LNCaP clone FGC (cell line): ENCODE measurements around the gene MEGF6.

Experiments used
- DNase-seq: peaks from one replicate; pipeline ENCODE4 v3.0.0-alpha.2; 2011; ENCODE audit warnings: low read depth
- H3K4me3 ChIP-seq: 2 replicates; pipeline ENCODE4 v1.5.1; 2011; ENCODE audit warnings: mild to moderate bottlenecking, low read depth, low read length, control low read depth
- CTCF ChIP-seq: IDR thresholded peaks from 2 replicates; pipeline ENCODE4 v1.5.1; 2012; ENCODE audit warnings: mild to moderate bottlenecking; ENCODE audit not compliant: control insufficient read depth, insufficient read depth; ENCODE audit errors: extremely low read depth

Gene MEGF6

DNA sequence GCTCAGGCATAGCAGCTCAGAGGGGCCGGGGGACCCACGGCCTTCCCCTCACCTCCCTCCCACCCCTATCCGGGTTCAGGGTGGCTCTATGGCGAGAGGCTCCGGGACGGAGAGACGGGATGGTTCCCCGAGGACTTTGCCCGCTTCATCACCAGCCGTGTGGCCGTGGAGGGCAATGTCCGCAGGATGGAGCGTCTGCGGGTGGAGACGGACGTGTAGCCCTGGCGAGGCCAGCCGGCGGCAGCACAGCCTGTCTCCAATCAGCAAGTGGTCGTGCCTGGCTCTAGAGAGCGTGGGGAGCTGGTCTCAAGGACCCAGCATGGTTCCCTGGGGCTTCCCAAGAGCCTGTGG, 131.0 kb downstream of the MEGF6 start:
- TF ChIP-seq CTCF = no peak
- DNase-seq = no peak

DNA sequence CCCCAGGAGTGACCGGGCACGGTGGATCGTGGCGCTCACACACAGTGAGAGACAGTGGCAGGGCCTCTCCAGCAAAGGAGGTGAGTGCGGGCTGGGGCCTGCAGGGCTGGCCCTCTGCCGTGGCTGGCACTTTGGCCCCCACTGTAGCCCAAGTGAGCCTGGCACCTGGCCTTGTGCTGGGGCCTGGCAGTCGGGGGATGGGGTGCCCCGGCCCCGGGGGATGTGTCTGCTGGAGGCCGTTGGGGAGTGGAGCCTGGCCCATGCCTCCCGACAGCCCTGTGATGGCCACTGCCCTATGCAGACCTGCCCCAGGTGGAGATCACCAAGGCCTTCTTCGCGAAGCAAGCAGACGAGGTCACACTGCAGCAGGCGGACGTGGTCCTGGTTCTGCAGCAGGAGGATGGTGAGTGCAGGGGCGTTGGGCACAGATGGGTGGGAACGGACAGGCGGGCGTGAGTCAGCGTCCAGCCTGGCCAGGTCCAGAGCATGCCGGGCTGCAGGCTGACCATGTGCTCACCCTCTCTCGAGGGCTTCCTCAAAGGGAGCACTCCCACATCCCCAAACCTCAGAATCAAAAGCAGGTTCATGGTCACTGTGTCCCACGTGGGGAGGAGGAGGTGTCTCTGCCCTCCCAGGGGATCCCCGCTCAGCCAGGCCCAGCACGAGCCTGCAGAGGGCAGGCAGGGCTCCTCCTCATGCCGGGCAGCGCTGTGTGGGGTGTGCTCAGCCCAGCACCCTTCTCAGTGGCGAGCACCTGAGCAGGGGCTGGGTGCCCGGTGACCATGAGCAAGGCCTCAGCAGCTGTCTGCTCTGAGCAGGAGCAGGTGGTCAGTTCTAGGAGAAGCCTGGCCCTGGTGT, 131.6 kb downstream of the MEGF6 start:
- H3K4me3 ChIP-seq = no peak overlapping the region
- DNase-seq = no peak
- no peak for TF ChIP-seq CTCF

More for the DNA sequence above, 131.0 kb downstream of the MEGF6 start:
- no peak overlapping the region for H3K4me3 ChIP-seq

- H3K4me3 ChIP-seq = no peak overlapping the region
- TF ChIP-seq CTCF = no peak
- DNase-seq = no peak
Observed at GRCh38 chr1:3478187-3478586, 133.1 kb downstream of the MEGF6 start.

DNA sequence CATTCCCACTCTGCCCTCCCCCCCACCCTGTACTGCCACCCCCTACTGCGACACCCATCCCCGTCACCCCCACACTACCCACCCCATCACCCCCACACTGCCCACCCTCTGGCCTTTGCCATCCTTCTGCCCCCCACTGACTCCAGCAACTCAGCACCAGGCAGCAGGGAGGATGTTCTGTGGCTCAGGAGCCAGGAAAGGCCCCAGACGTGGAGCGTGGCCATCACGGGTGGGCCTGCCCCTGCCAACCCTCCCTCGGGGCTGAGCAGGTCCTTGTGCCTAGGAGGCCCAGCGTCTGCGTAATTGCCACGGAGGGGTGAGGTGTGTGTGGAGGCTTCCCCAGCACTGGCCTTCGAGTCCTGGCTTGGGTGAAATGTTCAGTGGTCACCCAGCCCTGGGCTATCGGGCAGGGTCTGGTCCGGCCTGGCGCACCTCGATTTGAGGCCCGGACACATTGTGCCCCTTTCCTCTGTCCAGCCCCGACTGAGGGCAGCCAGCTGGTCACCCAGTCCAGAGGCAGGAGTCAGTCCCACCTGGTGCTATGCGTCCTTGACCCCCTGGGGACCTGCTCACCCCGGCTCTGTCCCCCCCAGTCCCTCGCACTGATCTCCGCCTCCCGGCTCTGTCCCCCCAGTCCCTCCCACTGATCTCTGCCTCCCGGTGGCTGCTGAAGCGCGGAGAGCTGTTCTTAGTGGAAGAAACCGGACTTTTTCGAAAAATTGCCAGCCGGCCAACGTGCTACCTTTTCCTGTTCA, 133.9 kb downstream of the MEGF6 start:
- DNase-seq = no peak
- TF ChIP-seq CTCF = no peak
- H3K4me3 ChIP-seq = no peak overlapping the region

DNA sequence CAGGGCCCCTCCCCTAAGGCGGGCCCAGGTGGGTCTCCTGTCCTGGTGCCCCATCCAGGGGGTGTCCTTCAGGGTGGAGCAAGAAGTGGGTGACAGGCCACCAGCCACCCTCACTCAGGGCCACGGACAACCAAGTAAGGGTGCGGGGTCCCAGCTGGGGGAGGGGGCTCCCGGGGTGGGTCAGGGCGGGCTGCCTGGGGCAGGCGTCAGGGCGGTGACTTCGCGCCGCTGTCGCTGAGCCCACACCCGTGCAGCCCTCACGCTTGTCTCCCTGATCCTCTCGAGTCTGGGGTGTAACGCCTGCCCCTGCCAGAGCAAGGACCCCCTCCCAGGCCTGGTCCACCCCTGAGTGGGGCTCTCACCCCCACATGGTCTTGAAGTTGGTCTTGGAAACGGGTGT, 134.6 kb downstream of the MEGF6 start:
- no peak for DNase-seq
- no peak for TF ChIP-seq CTCF

DNA sequence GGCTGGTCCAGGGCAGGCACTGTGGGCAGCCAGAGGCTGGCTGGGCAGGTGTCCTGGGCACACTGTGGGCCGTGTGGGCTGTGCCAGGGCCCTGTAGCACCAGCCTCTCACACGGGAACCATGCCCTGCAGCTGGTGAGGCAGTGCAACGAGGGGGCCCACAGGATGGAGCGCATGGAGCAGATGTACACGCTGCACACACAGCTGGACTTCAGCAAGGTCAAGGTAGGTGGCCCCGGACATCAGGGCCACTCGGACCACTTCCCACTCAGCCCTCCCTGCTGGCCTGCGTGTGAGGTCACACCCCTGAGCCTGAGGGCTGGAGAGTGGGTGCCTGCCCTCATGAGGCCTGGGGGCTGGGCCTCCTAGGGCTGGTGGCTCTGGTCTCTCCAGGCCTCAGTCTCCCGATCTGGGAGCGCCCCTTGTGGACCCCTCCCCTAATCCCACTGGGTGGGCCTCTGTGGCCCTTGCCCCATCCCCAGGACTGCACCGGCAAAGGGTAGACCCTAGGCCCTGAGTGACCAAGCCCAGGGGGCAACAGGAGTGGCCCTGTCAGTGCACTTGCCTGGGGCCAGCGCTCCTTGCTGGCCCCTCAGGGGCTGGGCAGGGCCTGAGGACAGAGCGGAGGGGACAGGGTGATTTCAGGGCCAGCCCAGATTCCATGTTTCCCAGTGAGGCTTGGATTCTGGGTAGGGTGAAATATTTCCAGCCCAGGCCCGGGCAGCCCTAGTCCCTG, 135.3 kb downstream of the MEGF6 start:
- DNase-seq = no peak
- no peak for TF ChIP-seq CTCF
- no peak overlapping the region for H3K4me3 ChIP-seq

More for the DNA sequence above, 134.6 kb downstream of the MEGF6 start:
- no peak overlapping the region for H3K4me3 ChIP-seq
